Measurements from ENCODE around the gene FGF21.

DNA sequence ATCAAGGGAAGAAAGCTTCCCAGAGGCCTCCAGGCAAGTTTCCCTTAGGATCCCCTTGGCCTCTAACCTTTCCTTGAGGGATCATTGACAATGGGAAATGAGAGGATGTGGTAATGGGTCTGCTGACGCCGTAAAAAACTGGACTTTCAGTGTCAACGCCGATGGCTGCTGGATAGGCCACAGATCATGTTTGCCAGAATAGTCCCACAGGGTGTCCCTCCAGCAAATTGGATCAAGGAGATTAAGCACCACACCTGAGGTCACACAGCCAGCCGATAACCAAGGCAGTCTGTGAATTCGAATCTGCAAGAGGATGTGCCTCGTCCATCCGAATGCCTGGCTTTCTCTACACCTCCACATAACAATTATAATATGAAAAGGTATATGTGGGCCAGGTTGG is 37.9 kb downstream of the FGF21 start:
- TF ChIP-seq, protein P1, sequence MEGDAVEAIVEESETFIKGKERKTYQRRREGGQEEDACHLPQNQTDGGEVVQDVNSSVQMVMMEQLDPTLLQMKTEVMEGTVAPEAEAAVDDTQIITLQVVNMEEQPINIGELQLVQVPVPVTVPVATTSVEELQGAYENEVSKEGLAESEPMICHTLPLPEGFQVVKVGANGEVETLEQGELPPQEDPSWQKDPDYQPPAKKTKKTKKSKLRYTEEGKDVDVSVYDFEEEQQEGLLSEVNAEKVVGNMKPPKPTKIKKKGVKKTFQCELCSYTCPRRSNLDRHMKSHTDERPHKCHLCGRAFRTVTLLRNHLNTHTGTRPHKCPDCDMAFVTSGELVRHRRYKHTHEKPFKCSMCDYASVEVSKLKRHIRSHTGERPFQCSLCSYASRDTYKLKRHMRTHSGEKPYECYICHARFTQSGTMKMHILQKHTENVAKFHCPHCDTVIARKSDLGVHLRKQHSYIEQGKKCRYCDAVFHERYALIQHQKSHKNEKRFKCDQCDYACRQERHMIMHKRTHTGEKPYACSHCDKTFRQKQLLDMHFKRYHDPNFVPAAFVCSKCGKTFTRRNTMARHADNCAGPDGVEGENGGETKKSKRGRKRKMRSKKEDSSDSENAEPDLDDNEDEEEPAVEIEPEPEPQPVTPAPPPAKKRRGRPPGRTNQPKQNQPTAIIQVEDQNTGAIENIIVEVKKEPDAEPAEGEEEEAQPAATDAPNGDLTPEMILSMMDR (IDR thresholded peaks at IDR 0.05; ENCODE audit: insufficient read depth, low read length, poor library complexity, severe bottlenecking) = no peak
- TF ChIP-seq EZH2phosphoT487 (conservative IDR thresholded peaks at IDR 0.05; ENCODE audit: low read length) = no peak
